Dendritic cell treated with granulocyte-macrophage colony-stimulating factor and Interleukin-4, amounts not matched to agents 40 ng/mL and 50 ng/mL, for 4 days (primary cell): Measurements from ENCODE around the gene ANKRD12.
A peak's percentile ranks its signal among the peaks of the same experiment; 100 is the strongest.

ENCODE experiments used
- H3K27ac Mint-ChIP-seq: one replicate; pipeline ENCODE4 v1.8.0; 2022; ENCODE audit warnings: mild to moderate bottlenecking, mixed read lengths
- H3K27me3 Mint-ChIP-seq: one replicate; pipeline ENCODE4 v1.8.0; 2022; ENCODE audit warnings: mild to moderate bottlenecking, mixed read lengths
- H3K36me3 Mint-ChIP-seq: one replicate; pipeline ENCODE4 v1.8.0; 2022; ENCODE audit warnings: low read depth, mixed read lengths
- H3K4me1 Mint-ChIP-seq: one replicate; pipeline ENCODE4 v1.8.0; 2022; ENCODE audit warnings: low read depth, mixed read lengths
- H3K4me3 Mint-ChIP-seq: one replicate; pipeline ENCODE4 v1.8.0; 2022; ENCODE audit warnings: mild to moderate bottlenecking, moderate library complexity, mixed read lengths
- H3K9me3 Mint-ChIP-seq: one replicate; pipeline ENCODE4 v1.8.0; 2022; ENCODE audit warnings: mixed read lengths
- intact Hi-C: fragments of 100-400 bp; cut with micrococcal nuclease; formaldehyde crosslinking; loops from one replicate; pipeline ENCODE4 v1.15.0; 2022

ANKRD12 gene

GRCh38 chr18:9117980-9118841 is 18.4 kb upstream of the ANKRD12 start:
- Mint-ChIP-seq H3K27me3 (no peaks in the 10 kb centered on the region), H3K27ac (peak overlapping the region; percentile 77), H3K4me1 (peaks cover 49% of the 10 kb centered on the region), H3K9me3 (no peaks in the 10 kb centered on the region), H3K36me3 (peaks cover 81% of the 10 kb centered on the region), H3K4me3 (no peak overlapping the region)
- intact Hi-C loops: loop anchor here (1.0 kb wide), 1 partner anchor 45 kb away; no protein-coding TSS in a partner anchor

- intact Hi-C loops: loop anchor here (2.0 kb wide), 1 partner anchor 18 kb away; the partner anchor contains the start of gene NDUFV2
- H3K36me3 Mint-ChIP-seq: peaks cover 85% of the 10 kb centered on the region
- H3K4me3 Mint-ChIP-seq: no peak overlapping the region
- H3K27me3 Mint-ChIP-seq: no peaks in the 10 kb centered on the region
- H3K4me1 Mint-ChIP-seq: peaks cover 41% of the 10 kb centered on the region
- no peak overlapping the region for H3K27ac Mint-ChIP-seq
- H3K9me3 Mint-ChIP-seq: no peaks in the 10 kb centered on the region
Measured at GRCh38 chr18:9120796-9121195, 15.8 kb upstream of the ANKRD12 start.

GRCh38 chr18:9123520-9123919 is 13.1 kb upstream of the ANKRD12 start:
- H3K4me1 Mint-ChIP-seq: peaks cover 25% of the 10 kb centered on the region
- H3K27ac Mint-ChIP-seq: no peak overlapping the region
- peaks cover 86% of the 10 kb centered on the region for H3K36me3 Mint-ChIP-seq
- H3K4me3 Mint-ChIP-seq: no peak overlapping the region
- no peaks in the 10 kb centered on the region for H3K27me3 Mint-ChIP-seq
- no peaks in the 10 kb centered on the region for H3K9me3 Mint-ChIP-seq
- intact Hi-C loops: no loop called here

- no peak overlapping the region for H3K4me3 Mint-ChIP-seq
- no peak overlapping the region for H3K27ac Mint-ChIP-seq
- no peaks in the 10 kb centered on the region for H3K9me3 Mint-ChIP-seq
- peaks cover 86% of the 10 kb centered on the region for H3K36me3 Mint-ChIP-seq
- intact Hi-C loops: no loop called here
- H3K27me3 Mint-ChIP-seq: no peaks in the 10 kb centered on the region
- peaks cover 31% of the 10 kb centered on the region for H3K4me1 Mint-ChIP-seq
Measured at GRCh38 chr18:9124824-9125223, 11.8 kb upstream of the ANKRD12 start.

DNA sequence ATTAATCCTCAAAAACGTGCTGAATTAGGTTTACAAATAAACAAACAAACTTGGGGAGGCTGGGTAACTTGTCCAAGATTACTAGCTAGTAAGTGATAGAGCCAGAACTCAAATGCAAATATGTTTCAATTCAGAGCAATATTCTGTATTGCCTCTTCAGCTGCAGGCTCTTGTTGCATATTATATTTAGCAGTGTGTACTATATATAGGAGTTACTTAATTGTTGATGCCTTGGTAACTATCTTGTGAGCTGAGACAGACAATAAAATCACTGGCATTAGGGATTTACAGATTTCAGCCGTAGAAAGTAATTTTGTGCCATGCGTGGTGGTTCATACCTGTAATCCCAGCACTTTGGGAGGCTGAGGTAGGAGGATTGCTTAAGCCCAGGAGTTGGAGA is 10.2 kb upstream of the ANKRD12 start:
- H3K9me3 Mint-ChIP-seq: no peaks in the 10 kb centered on the region
- peaks cover 34% of the 10 kb centered on the region for H3K4me1 Mint-ChIP-seq
- H3K4me3 Mint-ChIP-seq: no peak overlapping the region
- H3K27me3 Mint-ChIP-seq: no peaks in the 10 kb centered on the region
- intact Hi-C loops: no loop called here
- H3K27ac Mint-ChIP-seq: no peak overlapping the region
- H3K36me3 Mint-ChIP-seq: peaks cover 81% of the 10 kb centered on the region

GRCh38 chr18:9130195-9130594 is 6.4 kb upstream of the ANKRD12 start:
- intact Hi-C loops: loop anchor here (10.0 kb wide), 1 partner anchor 205 kb away; the partner anchor contains the start of gene TWSG1
- Mint-ChIP-seq H3K27ac (no peak overlapping the region), H3K4me3 (no peak overlapping the region), H3K36me3 (peaks cover 89% of the 10 kb centered on the region), H3K27me3 (no peaks in the 10 kb centered on the region), H3K9me3 (no peaks in the 10 kb centered on the region), H3K4me1 (peaks cover 40% of the 10 kb centered on the region)

- H3K36me3 Mint-ChIP-seq: peaks cover 89% of the 10 kb centered on the region
- H3K27me3 Mint-ChIP-seq: no peaks in the 10 kb centered on the region
- intact Hi-C loops: loop anchor here (10.0 kb wide), 1 partner anchor 204 kb away; the partner anchor contains the start of gene TWSG1
- H3K4me1 Mint-ChIP-seq: peaks cover 40% of the 10 kb centered on the region
- H3K4me3 Mint-ChIP-seq: no peak overlapping the region
- no peaks in the 10 kb centered on the region for H3K9me3 Mint-ChIP-seq
- H3K27ac Mint-ChIP-seq: no peak overlapping the region
Measured at GRCh38 chr18:9130806-9131205, 5.8 kb upstream of the ANKRD12 start.

DNA sequence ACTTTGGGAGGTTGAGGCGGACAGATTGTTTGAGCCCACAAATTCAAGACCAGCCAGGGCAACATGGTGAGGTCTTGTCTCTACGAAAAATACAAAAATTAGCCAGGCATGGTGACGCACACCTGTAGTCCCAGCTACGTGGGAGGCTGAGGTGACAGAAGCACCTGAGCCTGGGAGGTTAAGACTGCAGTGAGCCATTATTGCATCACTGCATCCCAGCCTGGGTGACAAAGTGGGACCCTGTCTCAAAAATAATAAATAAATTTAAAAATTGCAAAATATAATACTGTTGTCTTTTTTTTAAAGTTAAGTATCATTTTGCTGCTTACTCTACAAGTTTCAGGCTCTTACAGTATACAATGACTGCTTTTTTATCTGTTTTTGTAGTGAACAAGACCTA is 4.0 kb upstream of the ANKRD12 start:
- Mint-ChIP-seq H3K4me3 (no peak overlapping the region), H3K4me1 (peaks cover 39% of the 10 kb centered on the region)

GRCh38 chr18:9133225-9133624 is 3.4 kb upstream of the ANKRD12 start:
- peaks cover 86% of the 10 kb centered on the region for H3K36me3 Mint-ChIP-seq

More for the DNA sequence above, 4.0 kb upstream of the ANKRD12 start:
- intact Hi-C loops: loop anchor here (10.0 kb wide), 1 partner anchor 202 kb away; the partner anchor contains the start of gene TWSG1
- Mint-ChIP-seq H3K9me3 (no peaks in the 10 kb centered on the region), H3K36me3 (peaks cover 86% of the 10 kb centered on the region), H3K27me3 (no peaks in the 10 kb centered on the region), H3K27ac (peak overlapping the region; percentile 51)

DNA sequence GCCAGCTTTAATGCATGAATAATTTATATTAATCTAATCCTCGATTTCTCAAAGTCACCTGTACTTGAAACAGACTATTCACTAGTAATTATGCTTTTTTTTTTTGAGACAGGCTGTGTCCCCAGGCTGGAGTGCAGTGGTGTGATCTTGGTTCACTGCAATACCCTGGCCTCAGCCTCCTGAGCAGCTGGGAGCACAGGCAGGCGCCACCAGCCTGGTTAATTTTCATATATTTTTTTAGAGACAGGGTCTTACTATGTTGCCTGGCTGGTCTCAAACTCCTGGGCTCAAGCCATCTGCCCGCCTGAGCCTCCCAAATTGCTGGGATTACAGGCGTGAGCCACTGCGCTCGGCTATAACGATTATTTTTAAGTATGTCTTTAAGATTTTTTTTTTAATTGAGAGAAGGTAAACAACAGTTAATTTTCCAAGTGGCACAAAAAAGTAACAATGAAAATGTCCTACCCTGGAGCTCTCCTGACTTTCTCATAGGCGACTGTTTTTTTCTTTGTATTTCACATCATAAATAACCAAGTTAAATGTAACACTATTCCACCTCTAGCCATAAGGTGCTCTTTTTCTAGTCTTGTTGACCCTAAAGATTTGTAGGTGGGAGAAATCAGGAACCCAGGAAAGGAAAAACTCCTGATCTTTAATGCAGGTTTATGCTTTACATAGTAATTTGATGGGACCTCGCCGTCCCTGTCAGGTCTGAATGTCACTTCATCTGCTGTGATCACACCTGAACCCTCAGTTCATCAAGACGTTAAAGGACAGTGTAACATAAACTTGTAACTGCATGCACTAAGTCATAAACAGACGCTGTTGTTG is 1.3 kb upstream of the ANKRD12 start:
- peaks cover 26% of the 10 kb centered on the region for H3K4me1 Mint-ChIP-seq
- H3K36me3 Mint-ChIP-seq: peaks cover 80% of the 10 kb centered on the region
- H3K4me3 Mint-ChIP-seq: peak overlapping the region; percentile 84
- intact Hi-C loops: loop anchor here (10.0 kb wide), 1 partner anchor 200 kb away; the partner anchor contains the start of gene TWSG1
- H3K27me3 Mint-ChIP-seq: no peaks in the 10 kb centered on the region
- peak overlapping the region; percentile 98 for H3K27ac Mint-ChIP-seq
- no peaks in the 10 kb centered on the region for H3K9me3 Mint-ChIP-seq

More at GRCh38 chr18:9133225-9133624, 3.4 kb upstream of the ANKRD12 start:
- no peaks in the 10 kb centered on the region for H3K27me3 Mint-ChIP-seq
- peaks cover 35% of the 10 kb centered on the region for H3K4me1 Mint-ChIP-seq
- H3K27ac Mint-ChIP-seq: peak overlapping the region; percentile 51
- H3K9me3 Mint-ChIP-seq: no peaks in the 10 kb centered on the region
- intact Hi-C loops: loop anchor here (10.0 kb wide), 1 partner anchor 202 kb away; the partner anchor contains the start of gene TWSG1
- no peak overlapping the region for H3K4me3 Mint-ChIP-seq

DNA sequence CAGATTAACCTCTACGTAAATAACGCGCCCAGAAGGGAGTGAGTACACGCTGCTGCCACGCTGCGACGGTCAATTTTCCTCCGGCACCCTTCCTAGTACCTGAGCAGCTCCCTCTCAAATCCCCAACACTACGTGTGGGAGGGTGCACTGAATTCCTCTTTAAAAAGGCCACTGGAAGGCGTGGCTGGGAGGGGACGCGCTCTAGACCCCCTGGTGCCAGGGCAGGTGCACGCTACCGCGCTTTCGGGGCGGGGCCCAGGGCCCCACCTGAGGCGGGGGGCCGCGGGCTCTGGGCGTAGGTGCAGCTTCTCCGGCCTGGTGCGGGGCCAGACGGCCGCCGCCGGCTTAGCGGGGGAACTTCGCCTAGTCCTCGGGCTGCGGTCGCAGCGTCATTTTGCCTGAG is 668 bp upstream of the ANKRD12 start:
- Mint-ChIP-seq H3K36me3 (peaks cover 79% of the 10 kb centered on the region), H3K27ac (peak overlapping the region; percentile 98), H3K4me3 (peak overlapping the region; percentile 84), H3K9me3 (no peaks in the 10 kb centered on the region), H3K4me1 (peaks cover 29% of the 10 kb centered on the region), H3K27me3 (no peaks in the 10 kb centered on the region)
- intact Hi-C loops: loop anchor here (1.0 to 10.0 kb wide), 3 partner anchors 34 to 199 kb away; partner anchors contain the start of genes NDUFV2 and TWSG1

DNA sequence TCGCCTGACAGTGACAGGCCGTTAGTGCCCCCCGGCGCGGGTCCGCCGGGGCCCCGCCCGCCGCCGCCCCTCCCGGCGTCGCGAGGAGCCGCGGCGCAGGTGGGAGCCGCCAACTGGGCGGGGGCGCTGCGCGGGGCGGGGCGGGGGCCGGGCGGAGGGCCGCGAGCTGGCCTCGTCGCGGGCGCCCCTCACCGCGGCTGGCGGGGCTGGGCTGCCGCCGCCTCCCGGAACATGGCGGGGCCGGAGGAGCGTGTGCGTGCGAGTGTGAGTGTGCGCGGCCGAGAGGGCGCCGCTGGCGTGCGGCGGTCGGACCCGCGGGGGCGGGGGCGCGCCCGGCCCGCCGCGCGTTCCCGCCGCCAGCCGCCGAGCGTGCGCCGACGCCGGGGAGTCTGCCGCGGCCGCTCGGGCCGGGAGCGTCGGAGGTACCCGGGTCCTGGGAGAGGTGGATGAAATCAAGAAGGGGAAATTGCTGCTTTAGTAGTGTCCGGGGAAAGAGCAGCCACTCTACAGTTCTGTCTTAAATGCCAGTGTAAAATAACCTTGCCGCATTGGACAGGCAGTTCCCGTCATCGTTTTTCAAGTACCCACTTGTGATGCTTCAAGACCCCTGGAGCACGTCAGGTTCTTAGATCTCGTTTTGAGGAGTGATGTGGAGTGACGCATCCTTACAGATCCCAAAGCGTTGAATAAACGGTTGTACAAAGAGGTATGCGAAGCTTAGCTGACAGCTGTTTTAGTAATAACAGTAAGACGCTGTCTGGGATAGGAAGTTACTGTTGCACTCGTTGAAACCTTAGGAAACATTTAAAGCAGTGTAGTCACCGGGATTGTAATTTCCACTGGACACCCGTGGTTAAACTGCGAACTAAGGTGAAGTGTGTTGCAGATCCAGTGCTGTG is 836 bp downstream of the ANKRD12 start:
- peaks cover 36% of the 10 kb centered on the region for H3K4me1 Mint-ChIP-seq
- intact Hi-C loops: loop anchor here (10.0 kb wide), 1 partner anchor 197 kb away; the partner anchor contains the start of gene TWSG1
- H3K4me3 Mint-ChIP-seq: peak overlapping the region; percentile 80
- H3K9me3 Mint-ChIP-seq: no peaks in the 10 kb centered on the region
- peak overlapping the region; percentile 98 for H3K27ac Mint-ChIP-seq
- H3K36me3 Mint-ChIP-seq: peaks cover 70% of the 10 kb centered on the region
- H3K27me3 Mint-ChIP-seq: no peaks in the 10 kb centered on the region
